Cardiac septum (tissue), 1 donor: ENCODE data around the gene CCDC148. TPM values are rescaled to one million over a fixed set of nuclear protein-coding genes. Genes with fewer than 3 reads are reported as not detected.

Experiments
- total RNA-seq: library from RNA; stranded (reverse); fragmentation: NEBNext Ultra II Directional; extraction: Animal tissue kit (Norgen Biotek cat#: 25700); gene quantifications from one replicate; pipeline ENCODE4 v1.2.1, GENCODE V29; 2021
- donor health status: DM: no; HTN: no; CAD: no.

CCDC148 gene
- total RNA-seq, 1 donor from 2014 or later, result 0.30 TPM

Other genes with a start within 250 kb of the CCDC148 start
- gene PKP4, start 199 bp upstream of the CCDC148 start, total RNA-seq, result 43.2 TPM